ENCODE measurements around the gene KCNJ16. TPM values are rescaled to one million over a fixed set of nuclear protein-coding genes. Genes with fewer than 3 reads are reported as not detected.

KCNJ16 gene
- total and polyA plus RNA-seq, 8 donors = 20.5 to 65.2 (median 28.4) TPM

- Histone ChIP-seq H3K27me3 (no peaks in the 10 kb centered on the region), H3K4me1 (peaks cover 7 to 16% (median 15%) of the 10 kb centered on the region in 3 donors), H3K4me3 (no peak overlapping the region), H3K9me3 (no peaks in the 10 kb centered on the region), H3K36me3 (no peaks in the 10 kb centered on the region), H3K27ac (peak overlapping the region in 1 of 4 donors; percentile 10)
- intact Hi-C loops (cut with DNase I) = no loop called here
- no peak for TF ChIP-seq CTCF (IDR thresholded peaks at IDR 0.05)
- ATAC-seq (peak; percentile 78 to 92 (median 84)), FAIRE-seq (no peak), DNase-seq (peak in 3 of 6 donors; percentile 33 to 41 (median 40))
- WGBS, 2 donors = 7 to 11% methylated on average over 2 of the region's 2 CpGs
Measured at GRCh38 chr17:70060415-70060814, 14.6 kb upstream of the KCNJ16 start.

- Histone ChIP-seq H3K4me3 (no peak overlapping the region), H3K36me3 (no peaks in the 10 kb centered on the region), H3K9me3 (no peaks in the 10 kb centered on the region), H3K27me3 (no peaks in the 10 kb centered on the region), H3K4me1 (no peaks in the 10 kb centered on the region), H3K27ac (no peak overlapping the region)
- no peak for ATAC-seq
- no peak for TF ChIP-seq CTCF (IDR thresholded peaks at IDR 0.05)
- 45% methylated on average over 5 of the region's 5 CpGs for WGBS, 2 donors
- no peak for FAIRE-seq
- no peak for DNase-seq
- intact Hi-C loops (cut with DNase I) = no loop called here
Measured at GRCh38 chr17:70067134-70067533, 7.9 kb upstream of the KCNJ16 start.

- peaks cover 2 to 8% (median 5%) of the 10 kb centered on the region in 3 donors for H3K4me1 ChIP-seq
- FAIRE-seq = no peak
- WGBS, 2 donors = 43 to 52% methylated on average over 3 of the region's 3 CpGs
- no peak for TF ChIP-seq CTCF (IDR thresholded peaks at IDR 0.05)
- no peaks in the 10 kb centered on the region for H3K27me3 ChIP-seq
- H3K27ac ChIP-seq = no peak overlapping the region
- no peak for ATAC-seq
- no peaks in the 10 kb centered on the region for H3K9me3 ChIP-seq
- no peak overlapping the region for H3K4me3 ChIP-seq
- intact Hi-C loops (cut with DNase I) = no loop called here
- no peak for DNase-seq
- H3K36me3 ChIP-seq = no peaks in the 10 kb centered on the region
Measured at GRCh38 chr17:70070305-70071027, 4.6 kb upstream of the KCNJ16 start.

- Histone ChIP-seq H3K4me3 (no peak overlapping the region), H3K27me3 (no peaks in the 10 kb centered on the region), H3K4me1 (peaks cover 4 to 13% (median 5%) of the 10 kb centered on the region in 3 donors), H3K9me3 (no peaks in the 10 kb centered on the region), H3K27ac (no peak overlapping the region), H3K36me3 (no peaks in the 10 kb centered on the region)
- no peak for TF ChIP-seq CTCF (IDR thresholded peaks at IDR 0.05)
- WGBS, 2 donors = 92 to 97% methylated on average over 4 of the region's 4 CpGs
- DNase-seq (no peak), FAIRE-seq (no peak), ATAC-seq (no peak)
- intact Hi-C loops (cut with DNase I) = no loop called here
Measured at GRCh38 chr17:70071127-70071526, 3.9 kb upstream of the KCNJ16 start.

- 97% methylated on average over 1 of the region's 1 CpG for WGBS, 2 donors
- no peak for ATAC-seq
- Histone ChIP-seq H3K27me3 (no peaks in the 10 kb centered on the region), H3K36me3 (no peaks in the 10 kb centered on the region), H3K9me3 (no peaks in the 10 kb centered on the region), H3K4me3 (no peak overlapping the region), H3K4me1 (peaks cover 4 to 13% (median 5%) of the 10 kb centered on the region in 3 donors), H3K27ac (no peak overlapping the region)
- no peak for TF ChIP-seq CTCF (IDR thresholded peaks at IDR 0.05)
- no peak for FAIRE-seq
- intact Hi-C loops (cut with DNase I) = no loop called here
- DNase-seq = no peak
Measured at GRCh38 chr17:70071620-70072019, 3.4 kb upstream of the KCNJ16 start.
